Hepatocyte (in vitro differentiated cells): ENCODE results near the gene FCHSD2.

Experiments used
- EZH2 ChIP-seq: fragments of 200-600 bp; sonication (generic); IDR thresholded peaks from 2 replicates; pipeline ENCODE4 v1.6.1; 2016; ENCODE audit warnings: antibody characterized with exemption, mild to moderate bottlenecking, borderline replicate concordance
- EZH2phosphoT487 ChIP-seq: fragments of 200-600 bp; sonication (generic); IDR thresholded peaks from one replicate; pipeline ENCODE4 v1.6.1; 2018; ENCODE audit warnings: antibody characterized with exemption, mild to moderate bottlenecking, low read depth, moderate library complexity; ENCODE audit not compliant: unreplicated experiment, severe bottlenecking
- TF ChIP-seq, protein P1 (sequence below): fragments of 200-600 bp; sonication (generic); IDR thresholded peaks from 2 replicates; pipeline ENCODE4 v1.5.1; 2016; ENCODE audit warnings: antibody characterized with exemption, mild to moderate bottlenecking; ENCODE audit not compliant: poor library complexity

DNA sequence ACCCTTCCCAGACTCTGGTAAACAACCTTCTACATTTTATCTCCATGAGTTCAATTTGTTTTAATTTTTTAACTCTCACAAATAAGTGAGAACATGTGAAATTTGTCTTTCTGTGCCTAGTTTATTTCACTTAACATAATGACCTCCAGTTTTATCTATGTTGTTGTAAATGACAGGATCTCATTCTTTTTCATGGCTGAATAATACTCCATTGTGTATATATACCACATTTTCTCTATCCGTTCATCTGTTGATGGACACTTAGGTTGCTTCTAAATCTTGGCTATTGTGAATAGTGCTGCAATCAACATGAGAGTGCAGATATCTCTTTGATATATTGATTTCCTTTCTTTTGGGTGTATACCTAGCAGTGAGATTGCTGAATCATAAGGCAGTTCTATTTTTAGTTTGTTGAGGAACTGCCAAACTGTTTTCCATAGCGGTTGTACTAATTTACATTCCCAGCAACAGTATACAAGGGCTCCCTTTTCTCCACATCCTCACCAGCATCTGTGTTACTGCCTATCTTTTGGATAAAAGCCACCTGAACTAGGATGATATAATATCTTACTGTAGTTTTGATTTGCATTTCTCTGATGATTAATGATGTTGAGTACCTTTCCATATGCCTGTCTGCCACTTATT is 234.0 kb downstream of the FCHSD2 start:
- TF ChIP-seq, protein P1, sequence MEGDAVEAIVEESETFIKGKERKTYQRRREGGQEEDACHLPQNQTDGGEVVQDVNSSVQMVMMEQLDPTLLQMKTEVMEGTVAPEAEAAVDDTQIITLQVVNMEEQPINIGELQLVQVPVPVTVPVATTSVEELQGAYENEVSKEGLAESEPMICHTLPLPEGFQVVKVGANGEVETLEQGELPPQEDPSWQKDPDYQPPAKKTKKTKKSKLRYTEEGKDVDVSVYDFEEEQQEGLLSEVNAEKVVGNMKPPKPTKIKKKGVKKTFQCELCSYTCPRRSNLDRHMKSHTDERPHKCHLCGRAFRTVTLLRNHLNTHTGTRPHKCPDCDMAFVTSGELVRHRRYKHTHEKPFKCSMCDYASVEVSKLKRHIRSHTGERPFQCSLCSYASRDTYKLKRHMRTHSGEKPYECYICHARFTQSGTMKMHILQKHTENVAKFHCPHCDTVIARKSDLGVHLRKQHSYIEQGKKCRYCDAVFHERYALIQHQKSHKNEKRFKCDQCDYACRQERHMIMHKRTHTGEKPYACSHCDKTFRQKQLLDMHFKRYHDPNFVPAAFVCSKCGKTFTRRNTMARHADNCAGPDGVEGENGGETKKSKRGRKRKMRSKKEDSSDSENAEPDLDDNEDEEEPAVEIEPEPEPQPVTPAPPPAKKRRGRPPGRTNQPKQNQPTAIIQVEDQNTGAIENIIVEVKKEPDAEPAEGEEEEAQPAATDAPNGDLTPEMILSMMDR: no peak
- TF ChIP-seq EZH2 (no peak), EZH2phosphoT487 (no peak)
